ENCODE data around the gene HCAR1.

GRCh38 chr12:122757568-122757967, 26.9 kb upstream of the HCAR1 start:
- no peak for TF ChIP-seq CTCF (IDR thresholded peaks at IDR 0.05; ENCODE audit: low read depth, low read length)
- no peak for TF ChIP-seq EZH2phosphoT487 (IDR thresholded peaks at IDR 0.05; ENCODE audit: low read depth)

All from OCI-LY3 (cell line).